GM19240 (cell line): ENCODE results near the gene TRIM66.

ENCODE experiments used
- DNase-seq: peaks from one replicate; pipeline ENCODE4 v3.0.0; 2011; ENCODE audit warnings: low spot score; ENCODE audit not compliant: insufficient read length

TRIM66 gene

DNA sequence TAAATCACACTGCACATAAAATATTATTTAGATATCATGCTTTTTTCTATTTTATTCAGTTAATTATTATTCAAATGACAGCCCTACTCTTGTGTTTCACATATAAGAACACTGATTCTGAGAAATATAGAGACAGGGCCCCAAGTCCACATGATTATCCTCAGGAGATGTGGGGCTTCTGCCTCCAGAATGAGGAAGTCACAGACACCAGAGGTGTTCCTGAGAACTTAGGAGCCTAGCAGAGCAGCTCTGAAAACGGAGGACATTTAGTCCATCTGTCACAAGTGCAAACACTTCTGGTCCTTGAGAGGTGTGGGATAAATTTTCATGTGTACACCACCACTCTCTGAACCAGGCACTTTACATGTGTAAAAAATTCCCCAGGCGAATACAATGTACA lies 26.2 kb downstream of the TRIM66 start:
- no peak for DNase-seq

DNA sequence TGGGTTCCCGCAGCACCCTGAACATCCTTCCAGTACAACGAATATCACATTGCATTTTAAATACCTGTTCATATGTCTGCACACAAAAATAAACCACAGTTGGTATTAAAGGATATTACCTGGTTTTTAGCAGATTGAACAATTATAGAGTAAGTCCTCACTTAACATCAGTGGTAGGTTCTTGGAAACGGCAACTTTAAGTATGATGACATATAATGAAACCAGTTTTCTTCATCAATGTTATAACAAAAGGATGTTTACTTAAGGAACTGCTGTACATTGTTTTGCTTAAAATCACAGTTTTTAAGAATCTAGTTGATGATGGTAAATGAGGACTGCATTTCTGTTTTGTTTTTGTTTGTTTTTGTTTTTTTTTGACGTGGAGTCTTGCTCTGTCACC lies 28.0 kb downstream of the TRIM66 start:
- DNase-seq: no peak

DNA sequence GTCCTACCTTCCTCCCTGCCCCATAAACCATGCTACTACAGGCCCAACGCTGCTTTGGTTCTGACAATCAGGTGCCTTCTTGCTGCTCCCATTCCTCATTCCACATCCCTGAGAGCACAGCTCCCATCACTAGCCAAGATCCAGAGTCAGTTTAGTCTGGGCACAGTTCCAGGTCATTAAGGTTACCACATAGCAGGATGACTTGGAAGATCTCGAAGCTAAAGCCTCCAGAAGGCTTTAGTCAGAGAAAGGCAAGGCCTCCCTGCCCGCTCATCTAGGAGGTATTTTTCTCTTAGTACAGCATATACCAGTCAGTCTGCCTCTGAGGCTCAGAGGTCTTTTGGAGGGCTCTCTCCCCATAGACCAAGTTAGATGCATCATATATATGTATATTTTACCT lies 30.3 kb downstream of the TRIM66 start:
- no peak for DNase-seq

DNA sequence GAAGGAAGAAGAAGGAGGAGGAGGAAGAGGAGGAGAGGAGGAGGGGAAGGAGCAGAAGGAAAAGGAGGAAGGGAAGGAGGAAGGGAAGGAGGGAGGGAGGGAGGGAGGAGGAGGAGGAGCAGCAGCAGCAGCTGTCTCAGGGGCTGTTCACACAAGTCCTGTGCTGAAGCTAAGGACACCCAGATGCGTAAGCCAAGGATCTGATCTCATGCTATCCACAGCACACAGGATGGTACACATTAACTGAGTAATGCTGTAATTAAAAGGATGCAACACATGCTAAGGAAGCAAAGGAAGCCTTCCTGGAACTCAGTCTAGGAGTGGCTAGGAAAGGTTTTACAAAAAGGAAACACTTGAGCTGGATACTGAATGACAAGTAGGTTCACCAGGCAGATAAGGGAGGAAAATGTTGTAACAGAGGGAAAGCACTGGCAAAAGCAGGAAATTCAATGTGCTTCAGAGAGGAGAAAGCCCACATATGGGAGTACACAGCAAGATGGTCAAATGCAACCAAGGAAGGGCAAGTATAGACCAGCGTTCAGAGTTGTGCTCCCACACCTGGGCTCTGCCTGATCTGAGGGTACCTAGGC lies 32.0 kb downstream of the TRIM66 start:
- DNase-seq: no peak

DNA sequence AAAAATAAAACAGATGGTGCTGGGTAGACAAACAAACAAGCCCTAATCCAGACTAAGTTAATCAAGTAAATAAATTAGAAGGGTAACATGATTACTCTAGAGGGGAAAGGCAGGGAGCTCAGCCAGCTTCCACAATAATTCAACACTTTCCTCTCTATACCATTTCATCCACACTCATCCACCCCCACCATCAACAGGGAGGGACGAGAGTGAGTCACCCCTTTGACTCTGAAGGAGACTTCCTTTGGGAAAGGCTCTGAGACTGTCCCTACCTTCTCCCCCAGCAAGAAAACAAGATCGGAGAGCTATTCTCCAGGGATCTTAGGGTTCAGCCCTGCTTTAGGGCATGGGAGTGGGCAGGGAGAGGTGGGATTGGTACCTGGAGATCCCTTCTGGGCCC lies 33.1 kb downstream of the TRIM66 start:
- no peak for DNase-seq

DNA sequence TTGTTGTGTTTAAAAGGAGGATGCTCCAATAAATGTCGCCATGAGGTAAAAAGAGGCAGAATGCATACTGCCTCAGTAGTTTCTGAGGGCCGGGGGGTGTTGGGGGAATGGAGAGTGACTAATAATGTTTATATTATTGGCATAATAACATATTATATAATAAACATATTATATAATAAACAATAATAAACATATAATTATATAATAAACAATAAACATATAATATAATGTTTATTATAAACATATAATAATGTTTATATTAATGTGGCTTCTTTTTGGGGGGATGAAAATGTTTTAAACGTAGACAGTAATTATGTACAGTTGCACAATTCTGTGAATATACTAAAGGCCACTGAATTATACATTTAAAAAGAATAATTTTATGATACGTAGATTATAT lies 35.6 kb downstream of the TRIM66 start:
- no peak for DNase-seq

DNA sequence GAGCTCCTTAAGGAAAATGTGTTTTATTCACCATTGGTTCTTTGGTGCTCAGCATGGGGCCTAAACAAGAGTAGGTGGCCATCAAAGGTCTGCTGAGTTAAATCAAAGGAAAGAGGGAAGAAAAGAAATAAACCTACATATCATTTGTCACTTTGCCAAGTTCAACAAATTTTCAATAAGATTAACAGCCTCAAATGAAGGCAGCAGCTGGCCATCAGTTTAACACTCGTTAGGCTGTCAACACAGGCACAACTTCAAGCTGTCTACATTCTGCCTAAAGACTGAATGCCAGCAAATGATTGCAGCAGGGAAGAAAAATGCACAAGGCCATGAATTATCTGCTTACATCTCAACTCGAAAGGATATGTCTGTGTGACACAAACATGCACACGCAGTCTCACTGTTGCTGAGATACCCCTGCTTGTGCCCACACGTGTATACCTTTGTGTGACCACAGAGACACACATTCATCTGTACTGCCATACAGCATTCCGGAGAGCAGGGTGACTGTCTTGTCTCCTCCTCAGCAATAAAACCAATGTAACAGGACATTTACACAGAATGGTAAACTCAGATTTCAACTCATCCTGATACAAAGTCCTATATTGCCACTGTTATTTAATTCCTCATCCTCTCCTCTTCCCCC lies 40.1 kb downstream of the TRIM66 start:
- DNase-seq: no peak

DNA sequence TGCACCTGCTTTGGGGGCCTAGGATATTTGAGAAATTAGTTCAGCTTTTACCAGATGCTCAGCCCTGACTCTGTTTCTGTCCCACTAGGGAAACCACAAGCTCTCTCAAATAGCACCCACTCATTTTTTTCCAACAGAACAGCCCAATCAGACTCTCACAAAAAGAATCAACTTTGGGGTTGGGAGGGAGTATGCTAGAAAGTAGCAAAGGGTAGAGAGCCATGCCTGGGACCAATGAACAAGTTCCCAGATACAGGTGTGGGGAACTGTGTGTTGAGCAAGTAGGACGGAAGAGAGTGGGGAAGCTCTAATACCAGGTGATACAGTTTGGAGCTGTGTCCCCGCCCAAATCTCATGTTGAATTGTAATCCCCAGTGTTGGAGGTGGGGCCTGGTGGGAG lies 41.1 kb downstream of the TRIM66 start:
- DNase-seq: no peak

DNA sequence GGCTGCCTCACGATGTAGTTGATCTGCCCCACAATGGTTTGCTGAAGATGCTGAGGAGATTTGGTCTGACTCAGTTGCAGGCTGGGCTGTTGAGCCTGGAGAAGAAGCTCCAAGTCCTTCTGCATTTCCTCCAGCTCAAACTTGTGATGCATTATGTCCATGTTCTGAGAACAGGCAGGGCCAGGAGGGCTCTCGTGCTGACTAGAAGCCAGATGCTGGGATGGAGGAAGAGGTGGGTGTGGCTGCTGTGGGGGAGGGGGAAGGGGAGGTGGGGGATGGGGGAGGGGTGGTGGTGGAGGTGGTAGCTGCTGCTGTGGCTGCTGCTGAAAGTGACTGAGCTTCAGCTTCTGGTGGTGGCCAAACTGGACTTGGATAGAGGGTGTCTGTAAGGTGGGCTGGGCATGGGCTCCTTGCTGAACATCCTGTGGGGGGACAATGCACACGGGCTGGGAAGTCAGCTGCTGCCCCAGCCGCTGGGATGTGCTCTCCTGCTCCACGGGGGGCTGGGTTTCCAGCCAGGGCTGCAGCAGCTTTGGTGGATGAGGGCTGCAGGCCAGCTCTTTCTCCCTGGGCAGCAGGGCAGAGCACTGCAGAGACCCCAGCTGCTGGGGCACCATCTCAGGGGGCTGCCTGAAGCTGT lies 42.1 kb downstream of the TRIM66 start:
- DNase-seq: no peak

DNA sequence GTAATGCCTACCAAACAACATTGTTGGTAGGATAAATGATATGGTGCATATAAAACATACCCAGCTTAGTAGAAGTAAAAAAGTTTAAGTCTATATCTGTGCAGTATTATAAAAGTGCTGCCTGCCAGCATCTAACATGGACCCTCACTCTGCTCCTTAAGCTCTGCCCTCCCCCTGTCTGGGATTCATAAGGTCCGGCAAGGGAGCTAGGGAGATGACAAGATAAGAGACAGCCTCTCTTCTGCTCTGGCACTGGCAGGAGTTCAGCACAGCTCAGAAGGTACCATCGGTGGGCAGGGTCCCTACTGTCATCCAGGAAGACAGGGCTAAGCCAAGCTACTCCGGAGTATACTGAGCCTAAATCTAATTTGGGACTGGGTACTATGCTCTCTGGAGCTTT lies 42.8 kb downstream of the TRIM66 start:
- DNase-seq: no peak

DNA sequence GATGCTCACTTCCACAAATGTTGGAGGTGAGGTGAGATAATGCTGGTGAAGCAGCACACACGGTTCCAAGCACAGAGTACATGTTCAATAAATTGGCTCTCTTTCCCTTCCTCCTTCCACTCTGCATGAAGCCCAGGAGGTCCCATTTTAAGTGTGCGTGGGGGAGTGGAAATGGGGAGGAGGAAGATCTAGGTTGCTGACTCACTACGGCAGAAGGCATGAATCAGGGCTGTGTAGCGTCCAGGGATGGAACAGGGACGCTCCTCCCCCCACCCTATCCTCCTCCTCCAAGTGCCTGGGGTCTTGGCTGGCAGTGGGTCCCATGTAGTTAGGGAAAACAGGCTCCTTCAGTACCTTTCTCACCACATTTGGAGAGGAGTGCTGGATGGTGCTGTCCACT lies 44.2 kb downstream of the TRIM66 start:
- no peak for DNase-seq

DNA sequence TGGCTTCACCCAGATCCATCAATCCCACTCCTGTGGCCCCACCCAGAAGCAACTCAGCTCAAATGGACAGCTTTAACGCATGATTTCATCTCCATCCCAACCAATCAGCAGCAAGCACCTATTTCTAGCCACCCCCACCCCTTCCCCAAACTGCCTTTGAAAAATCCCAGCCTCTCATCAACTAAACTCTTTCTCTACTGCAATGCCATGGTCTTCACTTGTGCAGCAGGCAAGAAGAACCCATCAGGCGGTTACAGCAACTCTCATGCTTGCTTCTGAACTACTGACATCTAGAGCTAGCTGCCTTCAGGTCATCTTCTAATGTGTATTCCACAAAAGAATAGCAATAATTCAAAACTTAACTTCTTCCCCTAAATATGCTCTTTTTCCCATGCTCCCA lies 46.3 kb downstream of the TRIM66 start:
- DNase-seq: no peak

DNA sequence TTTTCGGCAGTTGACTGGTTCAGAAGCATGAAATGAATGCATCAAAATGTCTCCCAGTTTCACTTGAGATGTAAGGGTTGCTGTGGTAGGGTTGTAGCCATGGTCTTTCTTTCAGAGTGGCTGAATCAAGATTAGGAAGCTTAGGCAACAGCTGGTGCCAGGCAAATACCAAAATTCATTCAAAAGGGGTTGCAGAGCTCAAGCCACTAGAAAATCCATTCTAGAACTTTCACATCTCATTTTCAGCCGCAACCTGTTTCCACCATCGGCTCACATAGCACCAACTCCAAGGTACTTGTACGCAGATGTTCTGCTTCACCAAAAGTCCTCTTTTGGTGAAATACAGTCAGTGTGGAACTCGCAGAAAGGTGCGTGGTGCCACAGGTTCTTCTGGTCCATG lies 48.0 kb downstream of the TRIM66 start:
- no peak for DNase-seq

DNA sequence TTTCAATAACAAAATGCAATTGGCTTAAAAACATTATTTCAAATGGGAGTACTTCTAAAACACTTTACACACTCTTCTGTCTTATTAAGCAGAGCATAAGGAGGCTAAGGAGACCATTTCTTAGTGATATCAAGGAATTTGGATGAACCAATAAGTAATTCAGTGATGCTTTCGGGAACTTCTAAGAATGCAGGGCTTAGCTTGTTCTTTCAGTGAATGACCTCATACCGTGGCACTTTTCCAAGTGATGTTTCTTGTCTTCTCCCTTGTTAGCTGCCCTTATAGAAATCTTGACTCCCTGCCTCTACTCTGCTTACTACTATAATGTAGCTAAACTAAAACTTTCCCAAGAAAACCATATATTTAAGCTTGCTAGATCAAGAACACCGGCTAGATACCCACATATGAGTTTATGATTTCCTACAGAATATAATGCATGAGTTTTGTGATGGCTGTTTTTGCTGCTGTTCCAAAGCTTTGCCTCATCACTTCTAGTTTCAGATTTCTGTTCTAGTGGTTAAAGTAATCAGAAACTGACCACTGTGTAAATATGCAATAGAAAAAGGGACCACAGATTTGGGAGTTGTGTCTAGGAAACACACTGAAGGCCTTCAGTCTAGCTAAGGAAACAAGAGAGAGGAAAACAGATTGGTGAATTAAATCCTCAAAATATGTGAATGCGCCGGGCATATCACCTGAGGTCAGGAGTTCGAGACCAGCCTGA lies 50.9 kb downstream of the TRIM66 start:
- DNase-seq: no peak

DNA sequence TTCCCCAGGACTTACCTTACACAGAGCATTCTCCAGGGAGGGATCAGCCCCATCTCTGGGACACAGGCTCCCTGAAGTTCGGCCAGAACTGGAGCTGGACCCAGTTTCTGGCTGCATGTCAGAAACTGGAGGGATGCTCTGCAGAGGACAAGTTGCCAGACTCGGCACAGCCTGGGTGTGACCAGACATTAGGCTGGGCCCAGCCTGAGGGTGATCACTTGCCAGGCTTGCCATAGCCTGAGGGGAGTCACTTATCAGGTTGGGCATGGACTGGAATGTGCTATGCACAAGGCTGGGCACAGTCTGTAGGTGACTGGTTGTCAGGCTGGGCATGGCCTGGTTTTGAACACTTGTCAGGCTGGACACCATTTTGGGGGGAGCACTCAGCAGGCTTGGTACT lies 57.8 kb downstream of the TRIM66 start:
- no peak for DNase-seq

DNA sequence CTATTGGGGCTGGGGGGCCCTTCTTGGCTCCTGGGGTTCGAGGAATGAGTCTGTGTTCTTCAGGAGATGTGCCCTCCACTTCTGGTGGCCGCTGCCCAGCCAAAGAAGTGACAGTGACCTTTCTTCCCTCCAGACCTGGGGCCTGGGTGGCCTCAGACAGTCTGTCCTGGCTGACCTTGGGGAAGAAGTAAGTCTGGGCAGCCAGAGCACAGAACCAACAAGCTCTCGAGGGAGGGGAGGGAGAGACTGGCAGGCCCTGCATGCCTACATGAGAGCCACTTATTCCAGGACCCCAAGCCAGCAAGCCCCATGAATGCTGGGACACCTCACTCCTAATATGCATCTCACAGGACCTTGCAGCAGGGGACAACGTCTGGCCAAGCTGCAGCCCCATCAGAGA lies 61.3 kb downstream of the TRIM66 start:
- no peak for DNase-seq

DNA sequence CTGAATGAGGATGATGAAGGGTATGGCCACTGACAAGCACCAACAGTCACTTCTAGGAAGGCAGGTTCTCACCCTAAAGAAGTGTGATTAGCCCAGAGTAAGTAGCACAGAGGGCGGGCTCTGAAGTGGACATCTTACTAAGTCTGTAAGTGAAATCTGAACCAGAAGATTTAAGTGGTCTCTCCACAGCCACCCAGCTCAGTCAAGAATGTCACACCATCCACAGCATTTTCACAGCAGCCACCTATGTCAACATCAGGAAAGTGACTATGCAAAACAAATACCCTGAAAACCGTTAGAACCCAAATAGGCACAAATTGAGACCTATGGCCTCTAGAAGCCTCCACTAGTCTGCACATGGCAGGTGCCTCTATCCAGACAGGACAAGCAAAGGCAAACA lies 65.4 kb downstream of the TRIM66 start:
- DNase-seq: no peak

DNA sequence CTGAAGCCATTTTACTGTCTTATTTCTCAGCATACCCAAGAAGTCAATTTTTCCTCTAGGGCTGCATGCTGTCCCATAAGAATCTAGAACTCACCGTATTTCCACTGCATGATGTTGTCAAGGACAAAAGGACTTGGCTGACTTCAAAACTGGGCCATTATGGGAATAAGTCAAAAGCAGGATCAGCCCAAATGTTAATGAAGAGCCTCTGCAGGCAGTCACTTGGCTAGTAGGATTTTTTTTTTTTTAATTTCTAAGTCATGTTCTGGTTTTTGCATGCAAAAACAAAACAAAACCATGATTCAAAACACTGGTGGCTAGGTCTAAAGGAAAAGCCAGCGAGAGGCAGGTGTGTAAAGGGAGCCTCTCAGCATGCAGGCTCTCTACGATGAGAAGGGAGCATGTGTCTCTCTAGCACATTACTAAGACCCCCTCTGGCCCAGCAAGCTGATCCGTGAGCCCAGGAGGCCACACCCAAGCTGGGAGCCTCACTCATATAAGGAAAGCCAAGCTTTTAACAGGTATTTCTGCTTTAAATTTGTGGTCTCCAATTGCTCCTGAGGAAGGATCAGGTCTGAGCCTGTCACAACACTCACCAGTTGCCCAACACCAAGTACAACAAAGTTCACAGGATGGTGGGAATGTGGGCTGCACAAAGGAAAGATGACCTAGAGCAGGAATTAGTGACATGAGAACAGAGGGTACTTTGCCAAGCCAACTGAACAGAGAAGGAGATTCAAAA lies 67.0 kb downstream of the TRIM66 start:
- DNase-seq: no peak

DNA sequence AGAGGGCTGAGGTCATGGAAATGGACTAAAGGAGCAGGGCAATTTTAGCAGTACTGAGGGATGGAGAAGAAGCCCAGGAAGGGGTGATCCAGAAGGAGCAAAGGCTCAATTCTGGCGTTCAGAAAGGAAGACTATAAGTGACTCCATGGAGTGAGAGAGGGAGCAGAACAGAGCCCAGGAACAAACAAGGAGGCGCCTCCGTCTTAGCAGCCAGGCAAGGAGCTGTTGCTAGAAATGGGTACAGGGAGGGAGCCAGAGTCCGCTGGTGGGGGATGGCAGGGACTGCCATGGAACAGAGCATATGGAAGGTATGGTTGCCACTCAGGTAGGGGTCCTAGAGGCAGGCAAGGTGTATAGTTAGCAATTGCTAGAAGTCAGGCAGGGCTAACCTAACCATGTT lies 68.0 kb downstream of the TRIM66 start:
- no peak for DNase-seq

DNA sequence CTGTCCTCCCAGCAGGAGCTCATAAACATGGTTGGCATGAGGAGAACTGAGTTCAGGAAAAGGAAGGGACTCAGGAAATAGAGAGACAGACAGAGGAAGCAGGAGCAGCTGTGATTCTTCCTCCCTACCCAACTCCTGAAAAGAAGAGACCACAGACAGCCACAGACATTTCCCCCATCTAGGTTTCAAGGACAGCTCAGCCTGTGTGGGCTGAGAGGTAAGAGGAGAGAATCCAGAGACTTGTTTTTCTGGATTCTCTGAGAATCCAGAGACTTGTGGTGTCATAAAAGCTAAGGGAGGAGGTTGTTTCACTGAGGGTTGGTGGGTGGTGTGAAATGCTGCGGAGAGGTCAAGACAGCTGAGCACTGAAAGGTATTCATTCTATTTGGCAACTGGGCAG lies 69.4 kb downstream of the TRIM66 start:
- DNase-seq: no peak

DNA sequence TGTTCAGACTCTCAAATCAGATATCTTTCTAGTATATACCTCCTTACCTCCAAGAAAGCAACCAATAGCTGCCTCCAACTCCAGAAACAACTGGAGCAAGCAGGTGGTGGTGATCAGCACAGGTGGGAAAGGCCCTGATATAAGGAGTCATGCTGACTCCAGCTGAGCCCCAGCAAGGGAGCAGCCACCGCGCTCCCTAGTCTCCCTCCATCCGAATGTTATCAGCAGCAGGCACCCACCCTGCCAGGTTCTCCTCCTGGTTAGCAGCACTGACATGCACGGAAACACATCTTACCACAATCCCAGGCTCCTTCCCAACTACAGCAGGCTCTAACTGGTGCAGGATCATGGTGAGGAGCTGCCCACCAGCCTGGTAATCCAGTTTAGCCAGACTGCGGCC lies 69.9 kb downstream of the TRIM66 start:
- DNase-seq: no peak
